ENCODE data around the gene STXBP3. TPM values are rescaled to one million over a fixed set of nuclear protein-coding genes. Genes with fewer than 3 reads are reported as not detected.

The STXBP3 gene
- total and polyA plus RNA-seq, 5 donors from 2014 or later = 43.5 to 71.8 (median 55.6) TPM

- Histone ChIP-seq H3K4me3 (ENCODE audit: low read depth, low read length) (no peak overlapping the region), H3K27ac (ENCODE audit: insufficient read depth, low read length, poor library complexity, severe bottlenecking) (no peak overlapping the region), H3K36me3 (ENCODE audit: control insufficient read depth, insufficient read depth, low read length) (peaks cover 69% of the 10 kb centered on the region), H3K9me3 (ENCODE audit: control insufficient read depth in 2 of 2, low read length in 2 of 2) (peaks cover 9 to 18% of the 10 kb centered on the region in 2 experiments), H3K27me3 (ENCODE audit: control insufficient read depth, insufficient read depth, low read length) (no peaks in the 10 kb centered on the region), H3K4me1 (ENCODE audit: control insufficient read depth, insufficient read depth, low read length, poor library complexity, severe bottlenecking) (no peaks in the 10 kb centered on the region)
- Mint-ChIP-seq H3K4me3 (no peak overlapping the region), H3K36me3 (peaks cover 74% of the 10 kb centered on the region), H3K4me1 (peaks cover 0 to 6% (median 4%) of the 10 kb centered on the region in 4 donors), H3K27me3 (no peaks in the 10 kb centered on the region), H3K27ac (no peak overlapping the region), H3K9me3 (peaks cover 0 to 31% (median 5%) of the 10 kb centered on the region in 7 donors)
- DNase-seq (no peak), ATAC-seq (ENCODE audit: low read depth in 2 of 2) (no peak)
Observed at GRCh38 chr1:108785880-108786279, 39.4 kb downstream of the STXBP3 start.

DNA sequence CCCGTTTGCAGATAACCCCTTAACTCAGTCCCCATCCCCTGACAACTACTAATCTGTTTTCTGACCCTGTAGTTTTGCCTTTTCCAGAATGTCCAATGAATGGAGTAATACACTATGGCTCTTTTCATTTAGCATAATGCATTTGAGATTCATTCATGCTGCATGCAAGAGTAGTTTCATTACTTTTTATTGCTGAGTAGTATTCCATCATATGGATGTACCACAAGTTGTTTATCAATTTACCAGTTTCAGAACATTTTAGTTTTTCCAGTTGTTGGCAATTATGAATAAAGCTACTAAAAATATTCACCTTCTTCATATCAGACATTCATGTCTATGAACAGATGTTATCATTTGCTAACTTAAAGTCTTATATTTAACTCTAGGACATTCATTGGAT is 45.3 kb downstream of the STXBP3 start:
- H3K9me3 ChIP-seq (ENCODE audit: control insufficient read depth in 2 of 2, low read length in 2 of 2) = peaks cover 12 to 17% of the 10 kb centered on the region in 2 experiments
- H3K36me3 ChIP-seq (ENCODE audit: control insufficient read depth, insufficient read depth, low read length) = peaks cover 64% of the 10 kb centered on the region
- peaks cover 66% of the 10 kb centered on the region for H3K36me3 Mint-ChIP-seq
- H3K27me3 Mint-ChIP-seq = no peaks in the 10 kb centered on the region
- ATAC-seq (ENCODE audit: low read depth in 2 of 2) (no peak), DNase-seq (no peak)
- H3K27ac Mint-ChIP-seq = no peak overlapping the region
- no peak overlapping the region for H3K4me3 ChIP-seq (ENCODE audit: low read depth, low read length)
- H3K9me3 Mint-ChIP-seq = peaks cover 3 to 14% (median 6%) of the 10 kb centered on the region in 7 donors
- no peaks in the 10 kb centered on the region for H3K4me1 ChIP-seq (ENCODE audit: control insufficient read depth, insufficient read depth, low read length, poor library complexity, severe bottlenecking)
- H3K27me3 ChIP-seq (ENCODE audit: control insufficient read depth, insufficient read depth, low read length) = no peaks in the 10 kb centered on the region
- H3K4me3 Mint-ChIP-seq = no peak overlapping the region
- no peak overlapping the region for H3K27ac ChIP-seq (ENCODE audit: insufficient read depth, low read length, poor library complexity, severe bottlenecking)
- peaks cover 0 to 6% (median 4%) of the 10 kb centered on the region in 4 donors for H3K4me1 Mint-ChIP-seq

DNA sequence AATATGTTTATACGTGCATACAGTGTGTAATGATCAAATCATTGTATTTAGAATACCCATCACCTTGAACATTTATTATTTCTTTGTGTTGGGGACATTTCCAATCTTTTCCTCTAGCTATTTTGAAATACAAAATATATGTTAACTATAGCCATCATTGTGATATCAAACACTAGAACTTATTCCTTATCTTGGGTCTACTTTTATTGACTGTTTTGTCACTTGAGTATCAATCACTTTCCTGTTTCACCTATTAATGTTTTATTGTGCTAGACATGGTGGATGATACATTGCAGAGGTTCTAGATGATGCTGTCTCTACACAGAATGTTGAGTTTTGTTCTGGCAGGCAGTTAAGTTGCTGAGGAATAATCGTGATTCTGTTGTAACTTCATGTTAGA is 45.9 kb downstream of the STXBP3 start:
- Mint-ChIP-seq H3K36me3 (peaks cover 61% of the 10 kb centered on the region), H3K27me3 (no peaks in the 10 kb centered on the region), H3K27ac (no peak overlapping the region), H3K4me1 (peaks cover 0 to 6% (median 4%) of the 10 kb centered on the region in 4 donors), H3K9me3 (peaks cover under 1 to 14% (median 6%) of the 10 kb centered on the region in 7 donors), H3K4me3 (no peak overlapping the region)
- Histone ChIP-seq H3K27ac (ENCODE audit: insufficient read depth, low read length, poor library complexity, severe bottlenecking) (no peak overlapping the region), H3K4me3 (ENCODE audit: low read depth, low read length) (no peak overlapping the region), H3K4me1 (ENCODE audit: control insufficient read depth, insufficient read depth, low read length, poor library complexity, severe bottlenecking) (no peaks in the 10 kb centered on the region), H3K36me3 (ENCODE audit: control insufficient read depth, insufficient read depth, low read length) (peaks cover 67% of the 10 kb centered on the region), H3K9me3 (ENCODE audit: control insufficient read depth in 2 of 2, low read length in 2 of 2) (peaks cover 12 to 17% of the 10 kb centered on the region in 2 experiments), H3K27me3 (ENCODE audit: control insufficient read depth, insufficient read depth, low read length) (no peaks in the 10 kb centered on the region)
- DNase-seq (no peak), ATAC-seq (ENCODE audit: low read depth in 2 of 2) (no peak)

DNA sequence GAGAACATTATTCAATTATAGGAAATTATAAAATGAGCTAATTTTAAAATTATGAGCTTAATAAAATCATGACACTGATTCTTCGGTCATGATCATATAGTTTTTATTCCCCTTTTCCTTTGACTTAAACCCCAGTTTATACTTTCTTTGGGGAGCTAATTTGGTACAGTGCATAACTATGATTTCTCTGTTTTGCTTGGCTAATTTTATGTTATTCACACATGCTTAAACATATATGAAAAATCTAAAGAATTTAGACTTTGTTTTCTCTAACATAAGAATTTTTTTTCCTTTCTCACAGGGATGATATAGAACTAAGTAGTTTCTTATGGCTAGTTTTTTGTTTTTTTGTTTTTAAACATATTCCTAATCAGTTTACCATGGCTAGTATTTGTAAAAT is 52.5 kb downstream of the STXBP3 start:
- peaks cover 39% of the 10 kb centered on the region for H3K36me3 Mint-ChIP-seq
- H3K36me3 ChIP-seq (ENCODE audit: control insufficient read depth, insufficient read depth, low read length) = peaks cover 84% of the 10 kb centered on the region
- H3K4me1 Mint-ChIP-seq = peaks cover 3 to 9% (median 4%) of the 10 kb centered on the region in 4 donors
- ATAC-seq (ENCODE audit: low read depth in 2 of 2) (no peak), DNase-seq (no peak)
- no peak overlapping the region for H3K27ac ChIP-seq (ENCODE audit: insufficient read depth, low read length, poor library complexity, severe bottlenecking)
- H3K27me3 Mint-ChIP-seq = no peaks in the 10 kb centered on the region
- H3K9me3 Mint-ChIP-seq = no peaks in the 10 kb centered on the region
- H3K27me3 ChIP-seq (ENCODE audit: control insufficient read depth, insufficient read depth, low read length) = no peaks in the 10 kb centered on the region
- no peak overlapping the region for H3K4me3 ChIP-seq (ENCODE audit: low read depth, low read length)
- no peaks in the 10 kb centered on the region for H3K9me3 ChIP-seq (ENCODE audit: control insufficient read depth in 2 of 2, low read length in 2 of 2)
- no peaks in the 10 kb centered on the region for H3K4me1 ChIP-seq (ENCODE audit: control insufficient read depth, insufficient read depth, low read length, poor library complexity, severe bottlenecking)
- no peak overlapping the region for H3K4me3 Mint-ChIP-seq
- H3K27ac Mint-ChIP-seq = peak overlapping the region in 1 of 3 donors; percentile 15

DNA sequence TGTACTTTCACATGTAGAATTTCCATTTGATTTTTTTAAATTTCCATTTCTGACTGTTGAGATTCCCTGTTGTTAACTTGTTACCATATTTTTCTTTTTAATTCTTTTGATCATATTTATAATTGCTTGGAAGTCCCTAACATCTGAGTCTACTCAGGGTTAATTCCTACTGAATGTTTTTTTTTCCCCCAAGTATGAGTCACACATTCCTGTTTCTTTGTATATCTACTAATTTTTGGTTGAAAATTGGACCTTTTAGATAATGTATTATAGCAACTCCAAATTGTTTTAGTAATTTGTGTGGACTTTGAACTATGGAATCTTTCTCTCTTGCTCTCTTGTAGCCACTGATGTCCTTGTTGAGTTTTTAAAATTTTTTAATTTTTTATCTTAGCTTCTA is 54.6 kb downstream of the STXBP3 start:
- no peaks in the 10 kb centered on the region for H3K27me3 Mint-ChIP-seq
- H3K36me3 Mint-ChIP-seq = peaks cover 37% of the 10 kb centered on the region
- H3K4me1 Mint-ChIP-seq = peaks cover 2 to 9% (median 5%) of the 10 kb centered on the region in 4 donors
- H3K9me3 ChIP-seq (ENCODE audit: control insufficient read depth in 2 of 2, low read length in 2 of 2) = no peaks in the 10 kb centered on the region
- H3K4me3 Mint-ChIP-seq = no peak overlapping the region
- H3K36me3 ChIP-seq (ENCODE audit: control insufficient read depth, insufficient read depth, low read length) = peaks cover 81% of the 10 kb centered on the region
- ATAC-seq (ENCODE audit: low read depth in 2 of 2) (no peak), DNase-seq (no peak)
- no peaks in the 10 kb centered on the region for H3K4me1 ChIP-seq (ENCODE audit: control insufficient read depth, insufficient read depth, low read length, poor library complexity, severe bottlenecking)
- H3K27ac ChIP-seq (ENCODE audit: insufficient read depth, low read length, poor library complexity, severe bottlenecking) = no peak overlapping the region
- H3K27ac Mint-ChIP-seq = no peak overlapping the region
- H3K9me3 Mint-ChIP-seq = no peaks in the 10 kb centered on the region
- no peak overlapping the region for H3K4me3 ChIP-seq (ENCODE audit: low read depth, low read length)
- no peaks in the 10 kb centered on the region for H3K27me3 ChIP-seq (ENCODE audit: control insufficient read depth, insufficient read depth, low read length)

DNA sequence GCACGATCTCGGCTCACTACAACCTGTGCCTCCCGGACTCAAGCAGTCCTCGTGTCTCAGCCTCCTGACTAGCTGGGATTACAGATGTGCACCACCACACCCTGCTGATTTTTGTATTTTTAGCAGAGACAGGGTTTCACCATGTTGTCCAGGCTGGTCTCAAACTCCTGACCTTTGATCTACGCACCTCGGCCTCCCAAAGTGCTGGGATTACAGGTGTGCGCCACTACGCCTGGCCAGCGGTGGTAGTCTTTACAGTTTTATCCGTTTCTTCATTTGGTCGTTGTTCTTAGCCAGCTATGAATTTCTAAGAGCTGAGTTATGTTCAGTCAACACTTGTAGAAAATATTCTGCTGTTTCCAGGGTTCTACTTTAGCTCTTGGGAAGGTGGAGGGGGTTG is 57.1 kb downstream of the STXBP3 start:
- H3K27me3 ChIP-seq (ENCODE audit: control insufficient read depth, insufficient read depth, low read length) = no peaks in the 10 kb centered on the region
- H3K4me1 ChIP-seq (ENCODE audit: control insufficient read depth, insufficient read depth, low read length, poor library complexity, severe bottlenecking) = no peaks in the 10 kb centered on the region
- H3K36me3 ChIP-seq (ENCODE audit: control insufficient read depth, insufficient read depth, low read length) = peaks cover 78% of the 10 kb centered on the region
- H3K4me3 Mint-ChIP-seq = no peak overlapping the region
- DNase-seq (no peak), ATAC-seq (ENCODE audit: low read depth in 2 of 2) (no peak)
- H3K9me3 ChIP-seq (ENCODE audit: control insufficient read depth in 2 of 2, low read length in 2 of 2) = no peaks in the 10 kb centered on the region
- no peaks in the 10 kb centered on the region for H3K27me3 Mint-ChIP-seq
- H3K4me3 ChIP-seq (ENCODE audit: low read depth, low read length) = no peak overlapping the region
- no peak overlapping the region for H3K27ac ChIP-seq (ENCODE audit: insufficient read depth, low read length, poor library complexity, severe bottlenecking)
- peak overlapping the region in 1 of 3 donors; percentile 26 for H3K27ac Mint-ChIP-seq
- H3K9me3 Mint-ChIP-seq = no peaks in the 10 kb centered on the region
- H3K4me1 Mint-ChIP-seq = peaks cover 2 to 9% (median 5%) of the 10 kb centered on the region in 4 donors
- H3K36me3 Mint-ChIP-seq = peaks cover 42% of the 10 kb centered on the region

GRCh38 chr1:108808438-108808837 is 62.0 kb downstream of the STXBP3 start:
- peaks cover 58% of the 10 kb centered on the region for H3K36me3 ChIP-seq (ENCODE audit: control insufficient read depth, insufficient read depth, low read length)
- H3K4me1 ChIP-seq (ENCODE audit: control insufficient read depth, insufficient read depth, low read length, poor library complexity, severe bottlenecking) = no peaks in the 10 kb centered on the region
- ATAC-seq (ENCODE audit: low read depth in 2 of 2) (no peak), DNase-seq (no peak)
- Mint-ChIP-seq H3K27me3 (no peaks in the 10 kb centered on the region), H3K4me3 (no peak overlapping the region), H3K4me1 (peaks cover 0 to 6% (median 2%) of the 10 kb centered on the region in 4 donors), H3K27ac (no peak overlapping the region), H3K36me3 (peaks cover 24% of the 10 kb centered on the region), H3K9me3 (no peaks in the 10 kb centered on the region)
- H3K27me3 ChIP-seq (ENCODE audit: control insufficient read depth, insufficient read depth, low read length) = no peaks in the 10 kb centered on the region
- H3K4me3 ChIP-seq (ENCODE audit: low read depth, low read length) = no peak overlapping the region
- H3K27ac ChIP-seq (ENCODE audit: insufficient read depth, low read length, poor library complexity, severe bottlenecking) = no peak overlapping the region
- H3K9me3 ChIP-seq (ENCODE audit: control insufficient read depth in 2 of 2, low read length in 2 of 2) = no peaks in the 10 kb centered on the region

GRCh38 chr1:108811611-108812010 is 65.1 kb downstream of the STXBP3 start:
- Histone ChIP-seq H3K4me1 (ENCODE audit: control insufficient read depth, insufficient read depth, low read length, poor library complexity, severe bottlenecking) (no peaks in the 10 kb centered on the region), H3K36me3 (ENCODE audit: control insufficient read depth, insufficient read depth, low read length) (peaks cover 33% of the 10 kb centered on the region), H3K9me3 (ENCODE audit: control insufficient read depth in 2 of 2, low read length in 2 of 2) (no peaks in the 10 kb centered on the region), H3K27ac (ENCODE audit: insufficient read depth, low read length, poor library complexity, severe bottlenecking) (no peak overlapping the region), H3K27me3 (ENCODE audit: control insufficient read depth, insufficient read depth, low read length) (no peaks in the 10 kb centered on the region), H3K4me3 (ENCODE audit: low read depth, low read length) (no peak overlapping the region)
- H3K4me1 Mint-ChIP-seq = no peaks in the 10 kb centered on the region
- DNase-seq = no peak
- no peak overlapping the region for H3K4me3 Mint-ChIP-seq
- peaks cover 10% of the 10 kb centered on the region for H3K36me3 Mint-ChIP-seq
- no peaks in the 10 kb centered on the region for H3K9me3 Mint-ChIP-seq
- peak overlapping the region in 1 of 3 donors; percentile 29 for H3K27ac Mint-ChIP-seq
- H3K27me3 Mint-ChIP-seq = peaks cover 4% of the 10 kb centered on the region
- no peak for ATAC-seq (ENCODE audit: low read depth in 2 of 2)

Measured in CD4-positive, CD25-positive, alpha-beta regulatory T cell (primary cell).